Measurements from ENCODE around the gene TBL1X.

DNA sequence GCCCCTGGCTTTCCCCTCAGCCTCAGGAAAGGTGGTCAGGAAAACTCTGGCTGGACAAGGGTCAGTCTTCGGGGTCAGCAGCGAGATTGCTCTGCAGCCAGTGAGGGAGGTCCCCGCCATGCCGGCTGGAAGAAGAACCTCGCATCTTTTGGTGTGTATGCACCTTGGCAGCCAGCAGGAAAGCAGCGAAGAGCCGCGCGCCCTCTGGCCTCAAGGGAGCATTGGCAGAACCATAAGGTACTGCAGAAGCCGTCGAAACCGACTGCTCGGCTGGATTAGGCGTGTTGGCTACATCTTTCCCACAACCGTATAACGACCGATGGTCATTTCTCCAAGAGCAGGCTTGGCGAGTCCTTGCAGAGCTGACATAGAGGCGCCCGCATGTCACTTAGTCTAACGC is 252.5 kb downstream of the TBL1X start:
- TF ChIP-seq, protein P1, sequence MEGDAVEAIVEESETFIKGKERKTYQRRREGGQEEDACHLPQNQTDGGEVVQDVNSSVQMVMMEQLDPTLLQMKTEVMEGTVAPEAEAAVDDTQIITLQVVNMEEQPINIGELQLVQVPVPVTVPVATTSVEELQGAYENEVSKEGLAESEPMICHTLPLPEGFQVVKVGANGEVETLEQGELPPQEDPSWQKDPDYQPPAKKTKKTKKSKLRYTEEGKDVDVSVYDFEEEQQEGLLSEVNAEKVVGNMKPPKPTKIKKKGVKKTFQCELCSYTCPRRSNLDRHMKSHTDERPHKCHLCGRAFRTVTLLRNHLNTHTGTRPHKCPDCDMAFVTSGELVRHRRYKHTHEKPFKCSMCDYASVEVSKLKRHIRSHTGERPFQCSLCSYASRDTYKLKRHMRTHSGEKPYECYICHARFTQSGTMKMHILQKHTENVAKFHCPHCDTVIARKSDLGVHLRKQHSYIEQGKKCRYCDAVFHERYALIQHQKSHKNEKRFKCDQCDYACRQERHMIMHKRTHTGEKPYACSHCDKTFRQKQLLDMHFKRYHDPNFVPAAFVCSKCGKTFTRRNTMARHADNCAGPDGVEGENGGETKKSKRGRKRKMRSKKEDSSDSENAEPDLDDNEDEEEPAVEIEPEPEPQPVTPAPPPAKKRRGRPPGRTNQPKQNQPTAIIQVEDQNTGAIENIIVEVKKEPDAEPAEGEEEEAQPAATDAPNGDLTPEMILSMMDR (IDR thresholded peaks at IDR 0.05; ENCODE audit: low read depth, low read length), result no peak
- TF ChIP-seq POLR2A (IDR thresholded peaks at IDR 0.05; ENCODE audit: extremely low read depth, insufficient read length), result no peak
- TF ChIP-seq, protein P2, sequence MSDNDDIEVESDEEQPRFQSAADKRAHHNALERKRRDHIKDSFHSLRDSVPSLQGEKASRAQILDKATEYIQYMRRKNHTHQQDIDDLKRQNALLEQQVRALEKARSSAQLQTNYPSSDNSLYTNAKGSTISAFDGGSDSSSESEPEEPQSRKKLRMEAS (IDR thresholded peaks at IDR 0.05; ENCODE audit: low read depth, low read length), result no peak

Measured in NB4 (cell line).